K562 (cell line): ENCODE measurements around the gene DAB1. TPM values are rescaled to one million over a fixed set of nuclear protein-coding genes. Genes with fewer than 3 reads are reported as not detected.

Source experiments
- ATAC-seq: fragments of 200-7000 bp; cut with Tn5 transposase; 3 replicates; pipeline ENCODE4 v1.9.1; 2020; ENCODE audit warnings: moderate library complexity
- BruUV-seq: library from RNA; stranded (reverse); fragments of 400-500 nt; replicated peaks from 2 replicates; lab custom pipeline; 2021; lab: Mats Ljungman, UMichigan
- CTCF ChIA-PET: fragments of 300-600 bp; formaldehyde crosslinking; extraction: SDS; loops from one replicate; lab custom pipeline; 2021; ENCODE audit warnings: low intra/inter-chr PET ratio; lab: Yijun Ruan, JAX
- POLR2A ChIA-PET: fragments of 300-600, 350-650 bp; sonication (Branson Sonifier 250); formaldehyde crosslinking; extraction: SDS; loops from one replicate; lab custom pipeline; 2021; ENCODE audit warnings: antibody characterized with exemption, inconsistent platforms; lab: Yijun Ruan, JAX
- DNase-seq, 4 experiments: peaks; one replicate each; pipeline versions ENCODE4 v3.0.0 to v3.0.0-alpha.2; 2011 to 2018; ENCODE audit warnings: low spot score in 3 of 4, mixed read lengths in 3 of 4; ENCODE audit errors: extremely low read depth in 1 of 4
- FAIRE-seq: peaks from 2 replicates; lab custom pipeline; 2011; peaks lifted over from hg19 to GRCh38; lab: Jason Lieb, UNC
- H2AFZ ChIP-seq: 2 replicates; pipeline ENCODE4 v1.6.0; 2011; ENCODE audit warnings: low read depth, low read length, control low read depth, inconsistent platforms
- H3K27ac ChIP-seq: fragments of 200-600 bp; 3 replicates; pipeline ENCODE4 v1.8.0; 2011; ENCODE audit warnings: low read depth, mild to moderate bottlenecking, control low read depth, inconsistent platforms, low read length, moderate library complexity, mixed read lengths; ENCODE audit errors: extremely low read depth
- H3K27me3 ChIP-seq, 2 experiments: fragments of 300-600 bp in 1 of 2; 2 replicates in 1 of 2; 3 replicates in 1 of 2; pipeline versions ENCODE4 v1.6.0 to v1.8.0; 2011; ENCODE audit warnings: inconsistent platforms in 2 of 2, low read length in 2 of 2, mild to moderate bottlenecking in 1 of 2, mixed read lengths in 1 of 2, moderate library complexity in 1 of 2; ENCODE audit not compliant: control insufficient read depth in 2 of 2, insufficient read depth in 2 of 2
- H3K36me3 ChIP-seq: fragments of 300-600 bp; 3 replicates; pipeline ENCODE4 v1.8.0; 2011; ENCODE audit warnings: mild to moderate bottlenecking, low read length, inconsistent platforms; ENCODE audit not compliant: control insufficient read depth, insufficient read depth
- H3K4me1 ChIP-seq, 2 experiments: fragments of 200-600 bp in 1 of 2; replicated peaks in 1 of 2; 2 replicates in 1 of 2; 3 replicates in 1 of 2; pipeline versions ENCODE4 v1.5.1 to v1.8.0; 2011; ENCODE audit warnings: inconsistent platforms in 2 of 2, low read length in 2 of 2, mild to moderate bottlenecking in 1 of 2, mixed read lengths in 1 of 2, moderate library complexity in 1 of 2; ENCODE audit not compliant: control insufficient read depth in 2 of 2, insufficient read depth in 2 of 2
- H3K4me2 ChIP-seq: 2 replicates; pipeline ENCODE4 v1.6.1; 2011; ENCODE audit warnings: low read length, control low read depth, inconsistent platforms, mixed read lengths; ENCODE audit not compliant: insufficient read depth
- H3K4me3 ChIP-seq: fragments of 200-600 bp; sonication (generic), shearing (Covaris generic); 2 replicates; pipeline ENCODE4 v1.5.1; 2016; ENCODE audit warnings: control low read depth, inconsistent platforms
- H3K79me2 ChIP-seq: fragments of 200-600 bp; 3 replicates; pipeline ENCODE4 v1.8.0; 2011; ENCODE audit warnings: low read length, inconsistent platforms; ENCODE audit not compliant: control insufficient read depth, insufficient read depth
- H3K9ac ChIP-seq, 2 experiments: 2 replicates each; pipeline versions ENCODE4 v1.6.0 to v1.6.1; 2011; ENCODE audit warnings: low read depth in 2 of 2, low read length in 2 of 2, control low read depth in 1 of 2, inconsistent platforms in 1 of 2, mild to moderate bottlenecking in 1 of 2, mixed read lengths in 1 of 2; ENCODE audit not compliant: insufficient read depth in 1 of 2
- H3K9me1 ChIP-seq: one replicate; pipeline ENCODE4 v1.6.0; 2011; ENCODE audit warnings: inconsistent platforms, mild to moderate bottlenecking, low read length, moderate library complexity; ENCODE audit not compliant: control insufficient read depth, insufficient read depth
- H3K9me3 ChIP-seq: replicated peaks from 2 replicates; pipeline ENCODE4 v1.5.1; 2011; ENCODE audit warnings: low read depth, low read length, inconsistent platforms; ENCODE audit not compliant: control insufficient read depth, insufficient read depth
- H4K20me1 ChIP-seq: replicated peaks from 2 replicates; pipeline ENCODE4 v1.6.1; 2011; ENCODE audit warnings: low read length, inconsistent platforms, mixed read lengths; ENCODE audit not compliant: control insufficient read depth, insufficient read depth
- AFF1 ChIP-seq, 2 experiments: fragments of 450-650 bp; IDR thresholded peaks; 2 replicates each; pipeline ENCODE4 v1.6.1; 2018; ENCODE audit warnings: mild to moderate bottlenecking in 2 of 2, low read depth in 1 of 2; ENCODE audit not compliant: partially characterized antibody in 2 of 2
- ARID3A ChIP-seq: IDR thresholded peaks from 2 replicates; pipeline ENCODE4 v1.6.1; 2012; ENCODE audit warnings: low read depth, low read length, improper control_type of control experiment, borderline replicate concordance
- BHLHE40 ChIP-seq: IDR thresholded peaks from 2 replicates; pipeline ENCODE4 v1.6.1; 2011; ENCODE audit warnings: low read length, improper control_type of control experiment
- MCM7 ChIP-seq, 2 experiments: fragments of 450-650 bp; IDR thresholded peaks; 2 replicates each; pipeline ENCODE4 v1.6.1; 2016 to 2018
- POLR2AphosphoS2 ChIP-seq: IDR thresholded peaks from 2 replicates; pipeline ENCODE4 v1.6.1; 2012; ENCODE audit warnings: low read length, improper control_type of control experiment
- U2AF1 ChIP-seq: fragments of 200-400 bp; formaldehyde crosslinking; optimal IDR thresholded peaks from 2 replicates; pipeline ENCODE3; 2017; ENCODE audit warnings: mild to moderate bottlenecking, low read depth, low read length, moderate library complexity
- ZNF263 ChIP-seq: sonication (generic); formaldehyde crosslinking; IDR thresholded peaks from 2 replicates; pipeline ENCODE4 v1.8.0; 2022; ENCODE audit warnings: mild to moderate bottlenecking, missing genetic modification reagents, borderline replicate concordance
- ZNF3 ChIP-seq: fragments of 250-450 bp; sonication (Bioruptor Pico); IDR thresholded peaks from 2 replicates; pipeline ENCODE4 v1.5.0; 2021; ENCODE audit warnings: mild to moderate bottlenecking, moderate library complexity
- ZNF707 ChIP-seq: fragments of 250-450 bp; sonication (Bioruptor Pico); conservative IDR thresholded peaks from 2 replicates; pipeline ENCODE4 v1.8.0; 2022; ENCODE audit warnings: inconsistent platforms, mild to moderate bottlenecking, moderate library complexity
- WGBS: fragments of 100-300 bp; shearing (Covaris generic); methylation state at CpG from one replicate; pipeline ENCODE4 v1.1.6; 2016; ENCODE audit warnings: low coverage, mixed read lengths; ENCODE audit not compliant: insufficient coverage; ENCODE audit errors: missing lambda C conversion rate; 5-methylcytosine and 5-hydroxymethylcytosine counted together
- in situ Hi-C: fragments of 300-500 bp; cut with MboI; formaldehyde crosslinking; loops from 4 replicates; pipeline ENCODE4 v1.15.0; 2018; ENCODE audit warnings: inconsistent platforms, mixed read lengths
- intact Hi-C: fragments of 100-400 bp; cut with micrococcal nuclease; formaldehyde crosslinking; loops from 2 replicates; pipeline ENCODE4 v1.14.2; 2022
- polyA plus RNA-seq, 8 experiments: library from polyadenylated mRNA; depleted of rRNA in 4 of 8; stranded (reverse) in 5 of 8; unstranded in 3 of 8; fragments of >200 nt; fragmentation: Nextera tagmentation in 2 of 8; fragmentation: Illumina TruSeq in 1 of 8; extraction: Ambion mirVana in 2 of 8; extraction: Trizol in 1 of 8; gene quantifications; 2 replicates each; pipeline versions ENCODE4 v1.2.1 to v1.2.3, GENCODE V29; 2011 to 2014; ENCODE audit warnings: inconsistent platforms in 1 of 8, missing spikeins in 1 of 8
- total RNA-seq, 7 experiments: library from RNA; depleted of rRNA in 6 of 7; stranded (reverse); fragments of >200 nt in 6 of 7; fragmentation: Illumina TruSeq in 2 of 7; extraction: Trizol in 2 of 7; gene quantifications; 2 replicates each; pipeline versions ENCODE4 v1.2.1 to v1.2.3, GENCODE V29; 2011 to 2021; ENCODE audit warnings: low replicate concordance in 1 of 7

Gene DAB1
- total and polyA plus RNA-seq, 9 of the 15 experiments (the other 6 are each of a cell fraction or from before 2014, with no cell fraction given) = not detected

DNA sequence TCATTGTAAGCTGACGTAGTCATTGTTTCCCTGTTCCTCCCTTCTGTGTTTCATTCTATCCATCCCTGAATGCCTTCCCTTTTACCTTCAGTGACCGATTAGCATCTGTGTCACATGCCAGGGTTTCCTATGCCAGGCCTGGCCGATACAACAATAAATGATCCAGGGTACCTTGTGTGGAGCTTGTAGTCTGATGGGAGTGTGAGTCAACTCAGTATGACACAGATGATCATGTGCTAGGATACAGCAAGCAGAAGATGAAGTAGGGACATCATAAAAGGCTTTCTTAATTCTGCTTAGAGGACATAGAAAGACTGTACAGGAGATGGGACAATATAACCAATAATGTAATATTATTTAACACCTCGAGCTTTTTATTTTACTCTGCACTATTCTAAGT, 294.0 kb downstream of the DAB1 start (continued):
- no peak for TF ChIP-seq MCM7 (IDR thresholded peaks at IDR 0.05)

GRCh38 chr1:57127976-57128375, 295.9 kb downstream of the DAB1 start:
- POLR2A ChIA-PET = no interaction called here
- WGBS = 0% methylated on average over 6 of the region's 6 CpGs
- in situ Hi-C loops (no loop called here), intact Hi-C loops (no loop called here)
- Histone ChIP-seq H3K4me1 (no peaks in the 10 kb centered on the region), H3K9me3 (no peaks in the 10 kb centered on the region), H3K36me3 (no peaks in the 10 kb centered on the region), H3K9ac (no peak overlapping the region), H3K79me2 (no peaks in the 10 kb centered on the region), H3K27ac (no peak overlapping the region), H2AFZ (no peak overlapping the region), H4K20me1 (no peaks in the 10 kb centered on the region), H3K4me2 (no peak overlapping the region), H3K27me3 (no peaks in the 10 kb centered on the region; a peak in 1 of 5 replicates), H3K9me1 (no peaks in the 10 kb centered on the region), H3K4me3 (no peak overlapping the region)
- no TSS peak for BruUV-seq
- ATAC-seq (no peak), DNase-seq (no peak), FAIRE-seq (no peak)
- CTCF ChIA-PET = no interaction called here
- TF ChIP-seq U2AF1 (no peak), ZNF263 (CRISPR knock-in tag) (no peak), BHLHE40 (no peak), AFF1 (IDR thresholded peaks at IDR 0.05; ENCODE audit: low read depth in 1 of 2, partially characterized antibody in 2 of 2) (no peak), ARID3A (no peak), POLR2AphosphoS2 (no peak), ZNF707 (no peak), ZNF3 (CRISPR knock-in tag) (no peak)
